ENCODE data around the gene XYLT1. TPM values are rescaled to one million over a fixed set of nuclear protein-coding genes. Genes with fewer than 3 reads are reported as not detected.

XYLT1 gene
- total and polyA plus RNA-seq, 9 of the 15 experiments (the other 6 are each of a cell fraction or from before 2014, with no cell fraction given), result 0.03 to 0.09 (median 0.08) TPM; not detected in 6

DNA sequence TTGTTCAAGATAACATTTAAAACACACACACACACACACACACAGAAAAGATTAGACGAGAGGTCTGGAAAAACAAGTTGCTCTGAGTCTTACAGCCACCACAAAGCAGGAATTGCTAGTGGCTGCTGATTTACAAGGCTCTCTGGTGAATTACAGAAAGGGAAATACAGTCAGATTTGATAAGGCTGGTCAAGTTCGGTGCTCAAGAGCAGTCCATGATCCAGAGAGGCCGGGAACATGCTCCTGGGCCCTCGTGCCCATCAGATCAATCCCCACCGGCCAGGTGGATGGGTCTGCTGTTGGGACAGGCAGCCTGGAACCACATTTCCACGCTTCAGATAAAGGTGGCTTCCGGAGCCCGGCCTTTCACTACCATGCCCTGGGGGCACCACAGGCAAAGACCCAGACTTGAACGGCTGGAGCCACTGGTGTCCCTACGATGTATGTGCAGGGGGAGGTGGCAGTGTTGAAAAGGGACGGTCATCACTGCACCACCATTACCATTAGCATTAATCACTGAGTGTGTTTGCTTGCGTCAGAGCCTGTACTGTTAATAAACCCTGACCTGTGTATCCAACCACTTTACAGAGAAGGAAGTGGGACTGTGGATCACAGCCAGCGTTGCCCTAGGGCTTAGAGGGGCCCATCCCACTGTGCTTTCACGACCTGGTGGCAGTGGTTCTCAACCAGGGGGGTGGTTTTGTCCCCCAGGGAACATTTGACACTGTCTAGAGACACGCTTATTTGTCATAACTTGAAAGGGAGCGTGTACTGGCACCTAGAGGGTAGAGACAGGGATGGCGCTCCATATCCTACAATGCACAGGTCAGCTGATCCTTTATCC lies 95.1 kb downstream of the XYLT1 start (continued):
- TF ChIP-seq PURB (CRISPR knock-in tag; IDR thresholded peaks at IDR 0.05; ENCODE audit: low read depth), result no peak

DNA sequence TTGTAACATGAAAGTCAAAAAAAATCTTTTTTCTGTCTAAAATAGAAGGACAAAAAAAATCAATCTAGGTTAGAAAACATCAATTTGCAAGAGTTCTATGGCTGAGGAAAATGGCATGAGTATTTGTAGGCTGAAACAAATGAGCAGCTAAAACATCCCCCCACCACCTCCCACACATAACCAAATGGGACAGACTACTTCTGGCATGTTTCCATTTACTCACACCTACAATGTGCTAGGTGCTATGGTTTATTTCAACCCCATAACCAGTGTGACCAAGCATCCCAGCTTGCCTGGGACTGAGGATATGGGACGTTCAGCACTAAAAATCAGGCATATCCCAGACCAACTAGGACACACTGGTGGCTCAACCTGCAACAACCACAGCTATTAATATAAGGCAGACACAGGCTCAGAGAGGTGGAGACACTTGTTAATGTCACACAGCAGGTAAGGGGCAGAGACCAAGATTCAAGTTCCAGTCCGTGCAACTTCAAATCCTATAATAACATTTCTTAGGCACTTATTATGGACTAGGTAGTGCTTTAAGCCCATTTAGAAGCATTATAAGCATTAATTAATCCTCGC lies 96.0 kb downstream of the XYLT1 start:
- Histone ChIP-seq H3K9me3 (replicated peaks; ENCODE audit: control insufficient read depth, insufficient read depth, low read depth, low read length) (no peaks in the 10 kb centered on the region), H3K9me1 (ENCODE audit: control insufficient read depth, insufficient read depth, low read length) (peaks cover 3% of the 10 kb centered on the region), H3K27ac (ENCODE audit: extremely low read depth, low read depth, low read length) (no peak overlapping the region), H2AFZ (ENCODE audit: low read depth, low read length) (no peak overlapping the region), H3K4me1 (replicated peaks in 1 of 2; ENCODE audit: control insufficient read depth in 2 of 2, insufficient read depth in 2 of 2, low read length in 2 of 2) (no peaks in the 10 kb centered on the region), H3K79me2 (ENCODE audit: control insufficient read depth, insufficient read depth, low read length) (no peaks in the 10 kb centered on the region), H3K4me3 (no peak overlapping the region), H3K36me3 (ENCODE audit: control insufficient read depth, insufficient read depth, low read length) (no peaks in the 10 kb centered on the region), H4K20me1 (replicated peaks; ENCODE audit: control insufficient read depth, insufficient read depth, low read length) (peaks cover 3% of the 10 kb centered on the region; the same call in 1 of the 2 replicates), H3K9ac (ENCODE audit: insufficient read depth in 1 of 2, low read depth in 2 of 2, low read length in 2 of 2) (no peak overlapping the region), H3K27me3 (ENCODE audit: control insufficient read depth in 2 of 2, insufficient read depth in 2 of 2, low read length in 2 of 2) (peaks cover 3 to 18% of the 10 kb centered on the region in 2 experiments; a peak in 4 of 5 replicates), H3K4me2 (ENCODE audit: insufficient read depth, low read length) (no peak overlapping the region)
- ChIA-PET POLR2A (no interaction called here), CTCF (ENCODE audit: low intra/inter-chr PET ratio) (no interaction called here)
- FAIRE-seq (no peak), DNase-seq (ENCODE audit: extremely low read depth in 1 of 4, low spot score in 3 of 4) (no peak), ATAC-seq (no peak)
- TF ChIP-seq ZFP36 (IDR thresholded peaks at IDR 0.05; ENCODE audit: low read depth, low read length, partially characterized antibody) (peak; percentile 34), RBM25 (IDR thresholded peaks at IDR 0.05; ENCODE audit: low read depth, low read length, severe bottlenecking) (peak; percentile 82)
- TF ChIP-seq, protein P1, sequence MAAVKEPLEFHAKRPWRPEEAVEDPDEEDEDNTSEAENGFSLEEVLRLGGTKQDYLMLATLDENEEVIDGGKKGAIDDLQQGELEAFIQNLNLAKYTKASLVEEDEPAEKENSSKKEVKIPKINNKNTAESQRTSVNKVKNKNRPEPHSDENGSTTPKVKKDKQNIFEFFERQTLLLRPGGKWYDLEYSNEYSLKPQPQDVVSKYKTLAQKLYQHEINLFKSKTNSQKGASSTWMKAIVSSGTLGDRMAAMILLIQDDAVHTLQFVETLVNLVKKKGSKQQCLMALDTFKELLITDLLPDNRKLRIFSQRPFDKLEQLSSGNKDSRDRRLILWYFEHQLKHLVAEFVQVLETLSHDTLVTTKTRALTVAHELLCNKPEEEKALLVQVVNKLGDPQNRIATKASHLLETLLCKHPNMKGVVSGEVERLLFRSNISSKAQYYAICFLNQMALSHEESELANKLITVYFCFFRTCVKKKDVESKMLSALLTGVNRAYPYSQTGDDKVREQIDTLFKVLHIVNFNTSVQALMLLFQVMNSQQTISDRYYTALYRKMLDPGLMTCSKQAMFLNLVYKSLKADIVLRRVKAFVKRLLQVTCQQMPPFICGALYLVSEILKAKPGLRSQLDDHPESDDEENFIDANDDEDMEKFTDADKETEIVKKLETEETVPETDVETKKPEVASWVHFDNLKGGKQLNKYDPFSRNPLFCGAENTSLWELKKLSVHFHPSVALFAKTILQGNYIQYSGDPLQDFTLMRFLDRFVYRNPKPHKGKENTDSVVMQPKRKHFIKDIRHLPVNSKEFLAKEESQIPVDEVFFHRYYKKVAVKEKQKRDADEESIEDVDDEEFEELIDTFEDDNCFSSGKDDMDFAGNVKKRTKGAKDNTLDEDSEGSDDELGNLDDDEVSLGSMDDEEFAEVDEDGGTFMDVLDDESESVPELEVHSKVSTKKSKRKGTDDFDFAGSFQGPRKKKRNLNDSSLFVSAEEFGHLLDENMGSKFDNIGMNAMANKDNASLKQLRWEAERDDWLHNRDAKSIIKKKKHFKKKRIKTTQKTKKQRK (IDR thresholded peaks at IDR 0.05; ENCODE audit: borderline replicate concordance, low read depth, low read length), result no peak
- no TSS peak for BruUV-seq (replicated peaks)
- intact Hi-C loops (cut with micrococcal nuclease) (no loop called here), in situ Hi-C loops (cut with MboI) (no loop called here)
- WGBS (ENCODE audit: insufficient coverage, low coverage, missing lambda C conversion rate), result 0% methylated on average over 3 of the region's 3 CpGs

All from K562 (cell line).